ENCODE data around the gene PIP5K1B.

PIP5K1B gene

DNA sequence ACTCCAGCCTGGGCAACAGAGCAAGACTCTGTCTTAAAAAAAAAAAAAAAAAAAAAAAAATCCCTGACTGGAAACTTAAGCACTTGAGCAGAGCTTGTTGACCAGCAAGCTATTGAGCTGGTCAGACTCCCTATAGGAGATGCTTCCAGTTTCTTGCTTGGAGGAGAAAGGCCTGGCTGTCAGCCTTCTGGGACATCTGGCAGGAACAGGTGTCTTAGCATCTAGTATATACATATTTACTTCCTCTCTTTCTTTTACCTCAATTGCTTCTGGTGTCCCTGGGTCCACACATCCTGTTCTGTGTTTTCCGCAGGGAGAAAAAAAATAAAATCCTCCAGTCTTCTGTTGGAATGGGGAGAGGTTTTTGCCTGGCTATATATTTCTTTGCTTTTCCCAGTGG lies 248.7 kb downstream of the PIP5K1B start:
- Histone ChIP-seq H3K4me1 (ENCODE audit: control insufficient read depth, insufficient read depth, low read length) (peaks cover 25% of the 10 kb centered on the region), H3K27me3 (ENCODE audit: control insufficient read depth, insufficient read depth, low read length) (no peaks in the 10 kb centered on the region), H3K9me3 (ENCODE audit: control insufficient read depth, insufficient read depth, low read length) (no peaks in the 10 kb centered on the region), H3K27ac (ENCODE audit: low read depth, low read length) (no peak overlapping the region), H3K9ac (ENCODE audit: low read depth, low read length) (no peak overlapping the region), H3K4me3 (ENCODE audit: low read depth, low read length) (no peak overlapping the region), H3K36me3 (ENCODE audit: control insufficient read depth, insufficient read depth, low read length) (no peaks in the 10 kb centered on the region)

DNA sequence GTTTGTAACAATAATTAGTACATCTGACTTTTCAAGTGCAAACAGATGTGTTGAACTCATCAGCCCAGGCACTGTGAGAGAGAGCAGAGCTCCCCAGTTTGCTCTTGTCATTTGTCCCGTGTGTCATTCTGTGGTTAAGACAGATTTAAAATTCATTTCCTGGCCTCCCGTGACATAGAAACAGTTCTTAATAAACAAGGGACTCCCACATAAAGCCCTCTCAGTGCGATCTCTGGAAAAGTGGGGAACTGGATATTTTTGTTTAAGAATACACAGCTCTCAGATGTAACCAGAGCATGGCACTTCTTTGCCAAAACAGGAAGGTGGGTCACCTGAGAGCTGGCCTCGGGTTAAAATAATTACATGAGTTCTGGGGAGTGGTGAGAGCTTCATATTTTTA lies 250.3 kb downstream of the PIP5K1B start:
- Histone ChIP-seq H3K9me3 (ENCODE audit: control insufficient read depth, insufficient read depth, low read length) (no peaks in the 10 kb centered on the region), H3K4me1 (ENCODE audit: control insufficient read depth, insufficient read depth, low read length) (peaks cover 10% of the 10 kb centered on the region), H3K27me3 (ENCODE audit: control insufficient read depth, insufficient read depth, low read length) (no peaks in the 10 kb centered on the region), H3K36me3 (ENCODE audit: control insufficient read depth, insufficient read depth, low read length) (no peaks in the 10 kb centered on the region), H3K27ac (ENCODE audit: low read depth, low read length) (no peak overlapping the region), H3K9ac (ENCODE audit: low read depth, low read length) (no peak overlapping the region), H3K4me3 (ENCODE audit: low read depth, low read length) (no peak overlapping the region)

DNA sequence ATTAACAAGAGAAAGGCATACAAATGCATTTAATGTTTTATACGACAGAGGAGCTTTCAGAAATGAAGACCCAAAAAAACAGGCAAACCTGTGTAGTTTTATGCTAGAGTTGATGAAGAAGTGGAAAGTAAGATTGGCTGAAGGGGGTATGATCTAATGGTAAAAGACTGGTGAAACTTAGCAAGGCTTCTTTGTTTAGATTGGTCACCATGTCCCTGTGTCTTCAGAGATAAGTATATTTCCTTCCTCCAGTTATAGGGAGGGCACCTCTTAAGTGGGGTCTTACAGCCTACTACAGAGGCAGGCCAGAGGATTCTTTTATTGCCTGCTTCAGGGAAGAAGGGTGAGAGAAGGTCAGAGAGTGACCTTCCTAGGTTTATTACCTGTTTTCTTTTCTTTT lies 252.4 kb downstream of the PIP5K1B start:
- Histone ChIP-seq H3K9ac (ENCODE audit: low read depth, low read length) (no peak overlapping the region), H3K27ac (ENCODE audit: low read depth, low read length) (no peak overlapping the region), H3K9me3 (ENCODE audit: control insufficient read depth, insufficient read depth, low read length) (no peaks in the 10 kb centered on the region), H3K36me3 (ENCODE audit: control insufficient read depth, insufficient read depth, low read length) (no peaks in the 10 kb centered on the region), H3K4me1 (ENCODE audit: control insufficient read depth, insufficient read depth, low read length) (no peaks in the 10 kb centered on the region), H3K27me3 (ENCODE audit: control insufficient read depth, insufficient read depth, low read length) (no peaks in the 10 kb centered on the region), H3K4me3 (ENCODE audit: low read depth, low read length) (no peak overlapping the region)

DNA sequence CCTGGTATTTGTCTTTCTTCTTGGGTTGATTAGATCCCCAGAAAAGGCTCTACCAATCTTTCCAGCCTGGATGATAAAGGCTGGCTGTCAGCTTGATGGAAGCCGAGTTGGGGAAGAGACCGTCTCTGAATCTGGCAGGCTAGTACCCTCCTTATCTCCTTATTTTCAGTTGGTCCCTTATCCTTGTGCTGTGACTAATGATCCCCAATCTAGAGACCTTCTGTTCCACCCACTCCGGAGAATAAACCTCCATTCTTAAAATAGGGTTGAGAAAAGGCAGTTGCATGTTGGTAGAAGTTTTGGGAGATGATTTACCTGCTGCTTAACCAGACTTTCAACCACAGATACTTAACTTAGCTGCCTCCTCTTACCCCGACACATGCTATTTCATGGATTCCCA lies 256.5 kb downstream of the PIP5K1B start:
- no peaks in the 10 kb centered on the region for H3K4me1 ChIP-seq (ENCODE audit: control insufficient read depth, insufficient read depth, low read length)
- no peak overlapping the region for H3K27ac ChIP-seq (ENCODE audit: low read depth, low read length)
- H3K4me3 ChIP-seq (ENCODE audit: low read depth, low read length), result no peak overlapping the region
- H3K36me3 ChIP-seq (ENCODE audit: control insufficient read depth, insufficient read depth, low read length), result no peaks in the 10 kb centered on the region
- no peaks in the 10 kb centered on the region for H3K9me3 ChIP-seq (ENCODE audit: control insufficient read depth, insufficient read depth, low read length)
- H3K9ac ChIP-seq (ENCODE audit: low read depth, low read length), result no peak overlapping the region
- no peaks in the 10 kb centered on the region for H3K27me3 ChIP-seq (ENCODE audit: control insufficient read depth, insufficient read depth, low read length)

DNA sequence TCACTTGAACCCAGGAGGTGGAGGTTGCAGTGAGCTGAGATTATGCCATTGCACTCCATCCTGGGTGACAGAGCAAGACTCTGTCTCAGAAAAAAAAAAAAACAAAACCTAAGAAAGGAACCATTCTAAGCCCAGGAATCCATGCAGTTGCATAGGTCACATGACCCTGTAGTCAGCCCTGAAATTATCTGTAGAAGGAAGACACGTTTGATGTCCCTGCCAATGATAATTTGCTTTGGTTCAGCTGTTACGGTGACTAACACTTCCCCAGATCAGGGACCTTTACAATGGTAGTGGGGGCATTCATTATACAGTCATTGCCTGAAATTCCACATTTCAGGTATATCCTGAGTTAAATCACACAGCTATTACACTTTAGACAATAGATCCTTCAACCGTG lies 258.4 kb downstream of the PIP5K1B start:
- H3K27me3 ChIP-seq (ENCODE audit: control insufficient read depth, insufficient read depth, low read length), result no peaks in the 10 kb centered on the region
- no peaks in the 10 kb centered on the region for H3K4me1 ChIP-seq (ENCODE audit: control insufficient read depth, insufficient read depth, low read length)
- H3K9me3 ChIP-seq (ENCODE audit: control insufficient read depth, insufficient read depth, low read length), result no peaks in the 10 kb centered on the region
- no peak overlapping the region for H3K4me3 ChIP-seq (ENCODE audit: low read depth, low read length)
- H3K27ac ChIP-seq (ENCODE audit: low read depth, low read length), result no peak overlapping the region
- H3K36me3 ChIP-seq (ENCODE audit: control insufficient read depth, insufficient read depth, low read length), result no peaks in the 10 kb centered on the region
- no peak overlapping the region for H3K9ac ChIP-seq (ENCODE audit: low read depth, low read length)

DNA sequence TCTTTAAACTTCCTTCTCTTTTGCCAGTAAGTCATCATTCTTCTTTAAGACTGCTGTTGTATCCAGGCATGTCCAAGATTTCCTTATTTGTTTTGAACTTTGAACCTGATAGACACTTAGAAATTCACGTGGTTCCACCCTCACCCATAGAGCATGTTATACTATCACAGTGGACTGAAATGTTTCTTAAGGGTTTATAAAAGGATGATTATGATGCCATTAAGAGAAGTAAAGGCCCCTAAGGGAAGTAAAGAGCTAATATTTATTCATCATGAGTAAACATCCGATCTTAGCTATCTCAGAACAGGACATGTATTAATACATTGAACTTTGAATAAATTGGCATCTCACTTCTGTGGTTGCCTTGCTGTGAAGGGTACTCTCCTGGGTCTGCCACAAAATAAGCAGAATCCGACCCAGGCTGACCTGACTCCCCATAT lies 259.1 kb downstream of the PIP5K1B start:
- no peaks in the 10 kb centered on the region for H3K36me3 ChIP-seq (ENCODE audit: control insufficient read depth, insufficient read depth, low read length)
- no peaks in the 10 kb centered on the region for H3K4me1 ChIP-seq (ENCODE audit: control insufficient read depth, insufficient read depth, low read length)
- H3K9ac ChIP-seq (ENCODE audit: low read depth, low read length), result no peak overlapping the region
- H3K4me3 ChIP-seq (ENCODE audit: low read depth, low read length), result no peak overlapping the region
- no peaks in the 10 kb centered on the region for H3K9me3 ChIP-seq (ENCODE audit: control insufficient read depth, insufficient read depth, low read length)
- H3K27me3 ChIP-seq (ENCODE audit: control insufficient read depth, insufficient read depth, low read length), result no peaks in the 10 kb centered on the region
- H3K27ac ChIP-seq (ENCODE audit: low read depth, low read length), result no peak overlapping the region

DNA sequence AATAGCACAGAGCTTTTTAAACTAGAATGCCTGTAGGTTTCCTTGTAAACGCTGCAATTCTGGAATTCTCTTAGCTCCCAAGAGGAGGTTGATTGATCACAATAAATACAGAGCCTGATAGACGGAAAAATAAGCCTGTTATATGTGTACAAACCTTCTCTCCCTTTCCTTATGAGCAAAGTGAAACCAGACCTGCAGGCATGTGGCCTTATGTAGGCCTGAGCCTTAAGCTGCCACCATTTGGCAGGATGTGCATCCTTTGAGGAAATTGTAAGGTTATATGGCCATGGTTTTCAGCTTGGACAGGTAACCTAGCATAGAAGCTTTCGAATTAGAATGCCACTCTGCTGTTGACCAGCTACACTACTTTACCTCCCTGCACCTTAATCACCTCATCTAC lies 259.7 kb downstream of the PIP5K1B start:
- H3K4me1 ChIP-seq (ENCODE audit: control insufficient read depth, insufficient read depth, low read length), result no peaks in the 10 kb centered on the region
- H3K9me3 ChIP-seq (ENCODE audit: control insufficient read depth, insufficient read depth, low read length), result no peaks in the 10 kb centered on the region
- no peak overlapping the region for H3K27ac ChIP-seq (ENCODE audit: low read depth, low read length)
- no peak overlapping the region for H3K4me3 ChIP-seq (ENCODE audit: low read depth, low read length)
- no peak overlapping the region for H3K9ac ChIP-seq (ENCODE audit: low read depth, low read length)
- H3K36me3 ChIP-seq (ENCODE audit: control insufficient read depth, insufficient read depth, low read length), result no peaks in the 10 kb centered on the region
- H3K27me3 ChIP-seq (ENCODE audit: control insufficient read depth, insufficient read depth, low read length), result no peaks in the 10 kb centered on the region

DNA sequence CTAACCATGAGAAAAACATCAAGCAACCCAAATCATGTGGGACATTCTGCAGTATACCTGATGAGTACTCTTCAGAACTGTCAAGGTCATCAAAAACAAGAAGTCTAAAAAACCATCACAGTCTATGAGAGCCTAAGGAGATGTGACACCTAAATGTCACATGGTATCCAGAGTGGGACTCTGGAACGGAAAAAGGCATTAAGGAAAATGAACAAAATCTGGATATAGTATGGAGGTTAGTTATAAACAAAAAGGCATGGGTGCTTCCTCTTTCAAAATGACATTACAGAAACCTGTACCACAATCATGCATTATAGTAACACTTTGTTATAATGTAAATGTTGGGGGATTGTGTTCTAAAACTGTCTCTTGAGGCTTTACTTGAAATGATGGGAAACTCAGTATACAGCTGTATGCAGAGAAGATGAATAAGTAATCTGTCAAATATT lies 261.5 kb downstream of the PIP5K1B start:
- Histone ChIP-seq H3K36me3 (ENCODE audit: control insufficient read depth, insufficient read depth, low read length) (no peaks in the 10 kb centered on the region), H3K27me3 (ENCODE audit: control insufficient read depth, insufficient read depth, low read length) (no peaks in the 10 kb centered on the region), H3K9me3 (ENCODE audit: control insufficient read depth, insufficient read depth, low read length) (no peaks in the 10 kb centered on the region), H3K4me1 (ENCODE audit: control insufficient read depth, insufficient read depth, low read length) (no peaks in the 10 kb centered on the region), H3K9ac (ENCODE audit: low read depth, low read length) (no peak overlapping the region), H3K4me3 (ENCODE audit: low read depth, low read length) (no peak overlapping the region), H3K27ac (ENCODE audit: low read depth, low read length) (no peak overlapping the region)

DNA sequence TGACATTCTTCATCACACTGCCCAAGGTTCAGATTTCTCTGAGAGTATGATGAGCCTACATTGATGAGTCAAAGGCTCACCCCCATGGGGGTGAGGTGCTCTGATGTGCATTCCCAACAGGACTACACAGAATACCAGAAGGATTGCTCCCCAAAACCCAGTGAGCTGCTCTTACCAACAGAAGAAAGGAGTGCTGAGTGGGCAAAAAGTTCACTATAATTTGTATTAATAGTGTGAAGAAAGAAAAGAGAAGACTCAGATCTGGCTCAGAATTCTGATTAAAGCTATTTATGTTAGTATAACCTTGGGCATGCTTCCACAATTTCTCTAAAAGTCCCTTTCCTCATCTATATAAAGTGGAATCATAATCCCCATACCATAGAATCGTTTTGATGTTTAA lies 262.8 kb downstream of the PIP5K1B start:
- Histone ChIP-seq H3K27me3 (ENCODE audit: control insufficient read depth, insufficient read depth, low read length) (no peaks in the 10 kb centered on the region), H3K9ac (ENCODE audit: low read depth, low read length) (no peak overlapping the region), H3K4me3 (ENCODE audit: low read depth, low read length) (no peak overlapping the region), H3K36me3 (ENCODE audit: control insufficient read depth, insufficient read depth, low read length) (no peaks in the 10 kb centered on the region), H3K9me3 (ENCODE audit: control insufficient read depth, insufficient read depth, low read length) (no peaks in the 10 kb centered on the region), H3K4me1 (ENCODE audit: control insufficient read depth, insufficient read depth, low read length) (no peaks in the 10 kb centered on the region), H3K27ac (ENCODE audit: low read depth, low read length) (no peak overlapping the region)

DNA sequence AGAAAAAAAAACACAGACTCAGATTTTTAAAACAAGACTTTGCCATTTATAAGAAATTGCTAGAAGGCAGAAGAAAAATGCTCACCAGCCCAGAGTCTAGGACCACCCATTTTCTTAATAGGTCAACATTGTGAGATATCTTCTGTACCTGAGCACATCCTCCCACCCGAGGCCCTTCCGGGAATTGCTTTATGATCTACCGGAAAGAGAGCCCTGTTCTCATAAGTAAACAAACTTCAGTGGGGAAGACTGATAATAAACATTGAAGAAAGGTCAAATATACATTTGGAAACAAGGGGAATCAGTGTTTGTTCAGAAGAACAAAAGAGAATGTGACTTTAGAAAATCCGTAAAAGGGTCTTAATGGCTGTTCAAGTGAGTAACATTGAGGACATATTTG lies 264.5 kb downstream of the PIP5K1B start:
- H3K27me3 ChIP-seq (ENCODE audit: control insufficient read depth, insufficient read depth, low read length), result no peaks in the 10 kb centered on the region
- no peak overlapping the region for H3K27ac ChIP-seq (ENCODE audit: low read depth, low read length)
- no peaks in the 10 kb centered on the region for H3K9me3 ChIP-seq (ENCODE audit: control insufficient read depth, insufficient read depth, low read length)
- no peaks in the 10 kb centered on the region for H3K36me3 ChIP-seq (ENCODE audit: control insufficient read depth, insufficient read depth, low read length)
- H3K9ac ChIP-seq (ENCODE audit: low read depth, low read length), result no peak overlapping the region
- H3K4me1 ChIP-seq (ENCODE audit: control insufficient read depth, insufficient read depth, low read length), result no peaks in the 10 kb centered on the region
- H3K4me3 ChIP-seq (ENCODE audit: low read depth, low read length), result no peak overlapping the region

DNA sequence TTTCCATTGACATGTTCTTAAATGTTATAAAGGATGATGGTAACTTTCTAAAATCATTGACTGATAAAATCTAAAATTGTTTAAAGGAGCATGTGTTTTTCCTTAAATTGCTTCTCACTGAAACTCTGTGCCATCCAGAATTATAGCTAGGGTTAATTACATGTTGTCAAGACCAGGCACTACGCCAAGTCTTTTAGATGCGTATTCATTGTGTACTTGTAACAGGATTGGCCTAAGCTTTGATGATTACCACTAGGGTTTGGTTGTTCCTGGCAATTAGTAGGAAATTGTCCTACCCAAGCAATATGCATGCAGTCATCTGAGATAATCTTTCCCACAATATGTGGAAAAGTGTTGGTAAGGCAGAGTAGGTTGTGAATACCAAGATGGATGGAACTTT lies 265.1 kb downstream of the PIP5K1B start:
- Histone ChIP-seq H3K4me3 (ENCODE audit: low read depth, low read length) (no peak overlapping the region), H3K9ac (ENCODE audit: low read depth, low read length) (no peak overlapping the region), H3K27me3 (ENCODE audit: control insufficient read depth, insufficient read depth, low read length) (no peaks in the 10 kb centered on the region), H3K27ac (ENCODE audit: low read depth, low read length) (no peak overlapping the region), H3K9me3 (ENCODE audit: control insufficient read depth, insufficient read depth, low read length) (no peaks in the 10 kb centered on the region), H3K36me3 (ENCODE audit: control insufficient read depth, insufficient read depth, low read length) (no peaks in the 10 kb centered on the region), H3K4me1 (ENCODE audit: control insufficient read depth, insufficient read depth, low read length) (no peaks in the 10 kb centered on the region)

DNA sequence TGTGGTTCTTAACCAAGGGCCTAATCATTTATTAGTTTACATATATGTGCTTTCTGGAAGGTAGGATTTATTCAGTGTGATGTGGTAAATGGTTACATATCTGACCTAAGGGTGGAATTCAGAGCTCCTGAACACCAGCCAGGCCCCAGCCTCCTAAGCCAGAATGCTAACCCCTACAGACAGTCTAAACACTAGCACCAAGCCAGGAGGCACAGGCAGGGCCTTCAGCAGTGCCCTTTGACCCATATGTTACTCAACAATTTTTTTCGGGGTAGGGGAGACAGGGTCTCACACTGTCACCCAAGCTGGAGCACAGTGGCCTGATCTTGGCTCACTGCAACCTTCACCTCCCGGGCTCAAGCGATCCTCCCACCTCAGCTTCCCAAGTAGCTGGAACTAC lies 268.6 kb downstream of the PIP5K1B start:
- H3K4me3 ChIP-seq (ENCODE audit: low read depth, low read length), result no peak overlapping the region
- H3K4me1 ChIP-seq (ENCODE audit: control insufficient read depth, insufficient read depth, low read length), result no peaks in the 10 kb centered on the region
- peaks cover 11% of the 10 kb centered on the region for H3K9me3 ChIP-seq (ENCODE audit: control insufficient read depth, insufficient read depth, low read length)
- no peak overlapping the region for H3K27ac ChIP-seq (ENCODE audit: low read depth, low read length)
- H3K9ac ChIP-seq (ENCODE audit: low read depth, low read length), result no peak overlapping the region
- no peaks in the 10 kb centered on the region for H3K27me3 ChIP-seq (ENCODE audit: control insufficient read depth, insufficient read depth, low read length)
- no peaks in the 10 kb centered on the region for H3K36me3 ChIP-seq (ENCODE audit: control insufficient read depth, insufficient read depth, low read length)

All from HUES48 (cell line).